AG08396 (cell line): ENCODE results near the gene SPG7.
A peak's percentile ranks its signal among the peaks of the same experiment; 100 is the strongest.

Experiments
- DNase-seq: peaks from one replicate; pipeline ENCODE4 v3.0.0; 2012; ENCODE audit warnings: low spot score, mixed read lengths

SPG7 gene

DNA sequence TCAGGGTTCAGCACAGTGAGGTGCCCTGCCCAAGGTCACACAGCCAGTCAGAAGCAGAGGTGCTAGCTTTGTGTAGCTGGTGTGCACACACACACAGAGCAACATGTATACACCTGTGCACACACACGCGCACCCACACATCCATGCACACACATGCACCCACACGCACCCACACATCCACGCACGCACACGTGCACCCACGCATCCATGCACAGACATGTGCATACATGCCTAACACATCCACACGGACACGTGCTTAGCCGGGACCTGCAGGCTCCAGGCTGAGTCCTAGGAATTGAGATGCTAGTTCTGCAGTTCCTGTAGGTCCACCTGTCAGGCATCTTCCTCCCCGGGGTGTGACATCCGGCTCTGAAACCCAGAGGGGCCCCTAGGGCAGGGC lies 92.2 kb downstream of the SPG7 start:
- no peak for DNase-seq

DNA sequence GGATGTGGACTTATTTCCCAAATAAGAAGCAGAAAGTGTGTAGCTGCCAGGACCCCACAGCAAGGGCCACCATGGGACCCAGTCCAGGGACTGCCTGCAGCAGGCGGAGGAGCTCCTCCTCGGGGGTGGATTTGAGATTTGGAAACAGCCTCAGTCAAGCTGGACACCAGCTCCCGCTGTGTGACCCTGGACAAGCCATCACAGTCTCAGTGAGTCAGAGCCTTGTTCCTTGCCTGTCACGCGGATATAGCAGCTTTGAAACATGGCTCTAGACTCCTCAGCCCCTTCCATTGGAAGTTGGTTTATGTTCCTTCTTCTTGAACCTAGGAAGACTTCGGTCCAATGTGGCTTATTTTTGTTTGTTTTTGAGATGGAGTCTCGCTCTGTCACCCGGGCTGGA lies 92.8 kb downstream of the SPG7 start:
- DNase-seq = no peak

DNA sequence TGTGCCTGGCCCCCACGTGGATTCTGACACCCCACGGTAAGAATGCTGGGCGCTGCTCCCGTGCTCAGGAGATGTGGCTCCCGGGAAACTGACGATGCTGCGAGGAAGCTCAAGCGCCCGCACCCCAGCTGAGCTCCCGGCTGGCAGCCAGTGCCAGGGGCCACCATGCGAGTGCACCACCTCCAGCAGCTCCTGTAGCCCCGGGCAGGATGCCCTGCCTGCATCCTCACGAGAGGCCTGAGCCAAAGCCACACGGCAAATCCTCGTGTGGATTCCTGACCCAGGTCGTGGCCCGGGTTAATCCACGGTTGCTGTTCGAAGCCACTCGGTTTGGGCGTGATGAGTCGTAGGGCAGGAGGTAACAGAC lies 93.7 kb downstream of the SPG7 start:
- no peak for DNase-seq

DNA sequence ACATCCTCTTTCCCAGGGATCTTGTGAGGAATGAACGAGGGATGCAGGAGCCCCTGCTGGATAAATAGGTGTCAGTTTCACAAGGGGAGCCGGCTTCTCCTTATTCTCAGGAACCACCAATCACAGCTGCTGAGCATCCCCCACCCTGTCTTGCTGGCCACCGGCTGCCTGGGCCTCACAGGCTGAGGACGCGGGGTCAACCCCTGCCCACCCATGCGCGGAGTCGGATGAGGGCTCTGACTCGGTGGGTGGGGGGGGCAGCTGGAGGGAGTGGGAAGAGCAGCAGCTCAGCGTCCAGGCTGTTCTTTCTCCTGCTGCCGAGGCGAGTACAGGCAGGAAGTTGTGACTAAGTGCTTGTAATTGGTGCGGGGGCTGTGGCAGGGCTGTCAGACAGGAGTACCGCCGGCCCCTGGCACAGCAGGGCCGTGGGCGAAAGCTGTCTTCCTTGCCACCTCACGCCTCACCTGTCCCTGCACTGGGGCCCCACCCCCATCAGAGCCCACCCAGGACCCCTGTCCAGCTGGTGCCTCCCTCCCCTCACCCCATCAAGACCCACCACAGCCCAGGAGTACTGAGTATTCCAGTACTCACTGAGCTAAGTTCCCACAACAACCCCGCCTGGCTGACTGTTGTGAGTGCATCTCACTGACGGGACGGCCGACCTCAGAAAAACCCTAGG lies 94.2 kb downstream of the SPG7 start:
- peak; percentile 91 for DNase-seq

DNA sequence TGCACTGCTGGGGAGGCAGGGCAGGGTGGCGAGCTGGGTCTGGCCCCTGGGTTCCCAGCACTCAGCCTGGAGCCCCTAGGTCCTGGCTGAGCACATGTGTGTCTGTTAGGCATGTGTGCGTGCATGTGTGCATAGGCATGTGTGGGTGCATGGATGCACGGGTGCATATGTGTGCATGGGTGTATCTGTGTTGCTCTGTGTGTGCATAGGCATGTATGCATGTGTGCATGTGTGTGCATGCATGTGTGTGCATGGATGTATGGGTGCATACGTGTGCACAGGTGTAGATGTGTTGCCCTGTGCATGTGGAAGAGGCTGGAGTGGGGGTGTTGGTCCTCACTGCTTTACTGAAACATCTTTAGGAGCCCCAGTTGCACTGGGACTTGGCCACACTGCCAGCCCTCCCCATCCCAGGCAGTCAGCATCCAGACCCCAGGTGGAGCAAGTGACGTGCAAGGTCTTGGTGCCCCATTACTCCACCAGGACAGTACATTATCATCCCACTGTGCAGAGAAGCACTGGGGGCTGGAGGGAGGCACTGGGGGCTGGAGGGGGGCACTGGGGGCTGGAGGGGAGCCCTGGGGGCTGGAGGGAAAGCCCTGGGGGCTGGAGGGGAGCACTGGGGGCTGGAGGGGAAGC lies 94.9 kb downstream of the SPG7 start:
- DNase-seq = no peak

DNA sequence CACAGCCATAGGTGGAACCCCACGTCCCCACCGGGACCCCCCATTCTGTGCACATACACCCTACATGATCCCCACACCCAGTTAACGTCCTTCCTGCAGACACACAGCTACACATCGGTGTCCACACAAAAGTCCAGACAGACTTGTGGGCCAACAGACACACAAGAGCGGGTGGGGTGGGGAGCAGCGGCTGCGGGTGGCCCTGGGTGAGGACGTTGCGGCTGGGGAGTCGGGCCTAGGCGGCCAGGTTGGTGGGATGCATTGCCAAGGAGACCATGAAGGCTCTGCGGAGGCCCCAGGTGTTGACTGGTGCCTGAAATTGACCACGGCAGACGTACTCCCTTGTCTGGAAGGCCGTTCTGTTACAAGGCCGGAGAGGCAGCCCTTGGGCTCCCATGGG lies 96.6 kb downstream of the SPG7 start:
- DNase-seq = no peak

DNA sequence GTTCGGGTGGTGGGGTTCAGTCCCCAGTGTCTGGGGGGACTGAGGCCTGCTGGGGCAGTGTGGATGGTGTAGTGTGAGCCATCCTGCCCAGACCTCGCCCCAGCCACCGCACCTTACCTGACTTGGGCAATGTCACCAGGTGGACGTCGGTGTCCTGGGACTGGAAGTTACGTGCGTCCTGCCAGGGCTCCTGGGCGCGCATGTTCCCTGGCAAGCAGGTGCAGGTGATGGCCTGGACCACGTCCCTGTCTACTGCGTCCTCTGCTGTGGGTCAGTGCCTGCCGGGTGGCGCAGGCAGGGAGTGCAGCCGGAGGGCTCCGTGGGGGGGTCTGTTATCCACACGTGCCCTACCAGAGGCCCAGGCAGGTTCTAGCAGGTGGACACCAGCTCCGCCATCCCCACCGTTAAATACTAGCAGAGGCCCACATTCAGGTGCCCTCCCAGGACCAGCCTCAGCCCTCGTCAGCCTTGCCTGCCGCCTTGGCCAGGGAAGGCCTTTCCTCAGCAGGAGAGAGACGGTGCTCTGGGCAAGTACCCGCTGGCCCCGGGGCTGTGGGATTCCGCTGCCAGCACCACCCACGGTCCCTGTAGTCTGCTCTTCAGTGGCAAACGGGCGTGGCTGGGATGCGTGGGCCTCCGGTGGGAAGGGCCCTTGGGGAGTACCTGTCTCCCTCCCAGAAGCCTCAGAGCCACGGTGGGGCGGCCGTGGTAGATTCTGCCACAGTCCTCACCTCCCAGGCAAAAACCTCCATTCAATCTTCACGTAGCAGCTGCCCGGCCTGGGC lies 97.2 kb downstream of the SPG7 start:
- no peak for DNase-seq

DNA sequence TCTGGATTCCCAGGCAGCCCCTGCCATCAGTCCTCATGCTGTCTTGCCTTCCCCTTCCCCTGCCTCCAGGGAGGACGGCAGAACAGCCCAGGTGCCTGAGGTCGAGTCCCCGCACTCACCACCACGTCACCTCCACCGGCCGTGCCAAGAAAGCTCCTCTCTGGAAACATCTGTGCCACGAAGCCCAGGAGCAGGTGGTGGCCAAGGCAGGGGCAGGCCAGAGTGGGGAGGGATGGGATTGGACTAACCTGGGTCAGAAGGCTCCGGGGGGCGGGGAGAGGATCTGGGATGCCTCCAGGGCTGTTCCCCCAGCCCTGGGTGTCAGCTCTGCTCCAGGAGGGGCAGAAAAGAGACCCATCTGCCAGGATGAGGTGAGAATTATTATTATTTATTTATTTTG lies 97.8 kb downstream of the SPG7 start:
- DNase-seq = no peak
